Heart left ventricle (tissue), 13 donors: ENCODE data around the gene C3orf62.

ENCODE experiments used
- POLR2A ChIP-seq, 2 donors: fragments of 450-650 bp; IDR thresholded peaks; one replicate each; pipeline ENCODE4 v1.6.1; 2017; ENCODE audit warnings: antibody characterized with exemption in 2 of 2, mild to moderate bottlenecking in 2 of 2, moderate library complexity in 2 of 2
- TF ChIP-seq, protein P1 (sequence below), 12 donors: fragments of 200-600 bp; sonication (generic) in 4 of 12; IDR thresholded peaks; one replicate each; pipeline versions ENCODE4 v1.5.0 to v1.8.0; 2018 to 2022; ENCODE audit warnings: antibody characterized with exemption in 12 of 12, mild to moderate bottlenecking in 5 of 12
- donor health status: ischemic (EF 13 %, LVEDD 7.1; RV severe dilation, severe dysfunction).
- donor health status: DM: no; HTN: yes; CAD: no.
- donor health status: DM: no; HTN: no; CAD: no.
- donor health status: ischemic (EF 25% LVEDD 6.9; RV normal size, moderate dysfunction).
- donor health status: ischemic (EF 25% LVEDD 5.7; RV mildly dilated, moderate dysfunction).
- donor health status: ischemic (EF 35%, LVEDD 5.7; RV mildly dilated, moderate dysfunction).
- donor health status: nonischemic (EF 11% LVEDD 7.7; RV severe dilation, severe dysfunction).
- donor health status: DM: yes; HTN: yes; CAD: no.
- donor health status: PGD.
- donor health status: ischemic (EF 29% LVEDD 5.4; RV normal size, mild dysfunction).
- donor health status: nonischemic (EF 23%, LVEDD 6.1; RV moderate dilation, normal function).

GRCh38 chr3:49257187-49257586, 19.8 kb downstream of the C3orf62 start:
- TF ChIP-seq, protein P1, sequence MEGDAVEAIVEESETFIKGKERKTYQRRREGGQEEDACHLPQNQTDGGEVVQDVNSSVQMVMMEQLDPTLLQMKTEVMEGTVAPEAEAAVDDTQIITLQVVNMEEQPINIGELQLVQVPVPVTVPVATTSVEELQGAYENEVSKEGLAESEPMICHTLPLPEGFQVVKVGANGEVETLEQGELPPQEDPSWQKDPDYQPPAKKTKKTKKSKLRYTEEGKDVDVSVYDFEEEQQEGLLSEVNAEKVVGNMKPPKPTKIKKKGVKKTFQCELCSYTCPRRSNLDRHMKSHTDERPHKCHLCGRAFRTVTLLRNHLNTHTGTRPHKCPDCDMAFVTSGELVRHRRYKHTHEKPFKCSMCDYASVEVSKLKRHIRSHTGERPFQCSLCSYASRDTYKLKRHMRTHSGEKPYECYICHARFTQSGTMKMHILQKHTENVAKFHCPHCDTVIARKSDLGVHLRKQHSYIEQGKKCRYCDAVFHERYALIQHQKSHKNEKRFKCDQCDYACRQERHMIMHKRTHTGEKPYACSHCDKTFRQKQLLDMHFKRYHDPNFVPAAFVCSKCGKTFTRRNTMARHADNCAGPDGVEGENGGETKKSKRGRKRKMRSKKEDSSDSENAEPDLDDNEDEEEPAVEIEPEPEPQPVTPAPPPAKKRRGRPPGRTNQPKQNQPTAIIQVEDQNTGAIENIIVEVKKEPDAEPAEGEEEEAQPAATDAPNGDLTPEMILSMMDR (IDR thresholded peaks at IDR 0.05), result no peak
- no peak for TF ChIP-seq POLR2A (IDR thresholded peaks at IDR 0.05)
